Measurements from ENCODE around the gene CERK. TPM values are rescaled to one million over a fixed set of nuclear protein-coding genes. Genes with fewer than 3 reads are reported as not detected.
"Not testable (repeated sequence)": the region's sequence is repeated elsewhere in the genome, so short reads cannot be mapped to it uniquely, and the experiment has no call there.

Gene CERK
- total RNA-seq: 98.7 and 102 TPM in 2 replicates
- long read RNA-seq, partial matches to known transcripts: 18 of 29 reads
- long read RNA-seq, other reads (novel, unspliced or antisense): 11 of 29 reads

- H3K27me3 Mint-ChIP-seq (ENCODE audit: low read depth): no peaks in the 10 kb centered on the region
- peaks cover 24% of the 10 kb centered on the region for H3K4me1 Mint-ChIP-seq
- DNase-seq (ENCODE audit: low read depth, low spot score): peak; percentile 53
- H3K9me3 Mint-ChIP-seq: no peaks in the 10 kb centered on the region
- no peaks in the 10 kb centered on the region for H3K36me3 Mint-ChIP-seq (ENCODE audit: low read depth)
- TF ChIP-seq CTCF (conservative IDR thresholded peaks at IDR 0.05): no peak
- peak within 1 kb of the TSS; percentile 97 for H3K4me3 Mint-ChIP-seq
- H3K27ac Mint-ChIP-seq (ENCODE audit: unreplicated experiment): peak within 1 kb of the TSS; percentile 95
These were observed at the start of gene CERK for GRCh38 chr22:46737976-46738646. Gene CERK (minus strand): TSS chr22:46738252. CDS start chr22:46738148, 104 bp downstream.

- Mint-ChIP-seq H3K27ac (ENCODE audit: unreplicated experiment) (no peak overlapping the region), H3K27me3 (ENCODE audit: low read depth) (no peaks in the 10 kb centered on the region), H3K9me3 (no peaks in the 10 kb centered on the region), H3K4me1 (no peaks in the 10 kb centered on the region), H3K4me3 (no peak overlapping the region), H3K36me3 (ENCODE audit: low read depth) (peaks cover 4% of the 10 kb centered on the region)
- no peak for TF ChIP-seq CTCF (conservative IDR thresholded peaks at IDR 0.05)
- no peak for DNase-seq (ENCODE audit: low read depth, low spot score)
These were observed 45.7 kb upstream of the CERK start for GRCh38 chr22:46783721-46784120.

GRCh38 chr22:46782200-46782599 lies 44.1 kb upstream of the CERK start:
- not testable (repeated sequence) for H3K36me3 Mint-ChIP-seq (ENCODE audit: low read depth); H3K27me3 Mint-ChIP-seq (ENCODE audit: low read depth); H3K9me3 Mint-ChIP-seq; H3K4me3 Mint-ChIP-seq; H3K27ac Mint-ChIP-seq (ENCODE audit: unreplicated experiment); DNase-seq (ENCODE audit: low read depth, low spot score); H3K4me1 Mint-ChIP-seq

GRCh38 chr22:46781291-46781690 lies 43.2 kb upstream of the CERK start:
- DNase-seq (ENCODE audit: low read depth, low spot score): no peak
- Mint-ChIP-seq H3K4me3 (no peak overlapping the region), H3K4me1 (peaks cover 7% of the 10 kb centered on the region), H3K9me3 (no peaks in the 10 kb centered on the region), H3K27me3 (ENCODE audit: low read depth) (no peaks in the 10 kb centered on the region), H3K36me3 (ENCODE audit: low read depth) (peaks cover 2% of the 10 kb centered on the region), H3K27ac (ENCODE audit: unreplicated experiment) (no peak overlapping the region)
- TF ChIP-seq CTCF (conservative IDR thresholded peaks at IDR 0.05): no peak

- Mint-ChIP-seq H3K27ac (ENCODE audit: unreplicated experiment) (peak overlapping the region; percentile 54), H3K27me3 (ENCODE audit: low read depth) (no peaks in the 10 kb centered on the region), H3K9me3 (no peaks in the 10 kb centered on the region), H3K4me3 (no peak overlapping the region), H3K36me3 (ENCODE audit: low read depth) (peaks cover 2% of the 10 kb centered on the region), H3K4me1 (peaks cover 11% of the 10 kb centered on the region)
- TF ChIP-seq CTCF (conservative IDR thresholded peaks at IDR 0.05): no peak
- no peak for DNase-seq (ENCODE audit: low read depth, low spot score)
These were observed 42.4 kb upstream of the CERK start for GRCh38 chr22:46780453-46780852.

GRCh38 chr22:46779651-46780050 lies 41.6 kb upstream of the CERK start:
- TF ChIP-seq CTCF (conservative IDR thresholded peaks at IDR 0.05): no peak
- DNase-seq (ENCODE audit: low read depth, low spot score): no peak
- Mint-ChIP-seq H3K4me3 (no peak overlapping the region), H3K27ac (ENCODE audit: unreplicated experiment) (no peak overlapping the region), H3K27me3 (ENCODE audit: low read depth) (no peaks in the 10 kb centered on the region), H3K9me3 (no peaks in the 10 kb centered on the region), H3K4me1 (peaks cover 11% of the 10 kb centered on the region), H3K36me3 (ENCODE audit: low read depth) (no peaks in the 10 kb centered on the region)

All from neural crest cell (in vitro differentiated cells).